Spleen (tissue), 7 donors: ENCODE data around the gene RAD54L2.

Source experiments
- POLR2A ChIP-seq, 3 donors: fragments of 450-650 bp; IDR thresholded peaks; one replicate each; pipeline ENCODE4 v1.5.1; 2017; ENCODE audit warnings: antibody characterized with exemption in 3 of 3, mild to moderate bottlenecking in 1 of 3
- TF ChIP-seq, protein P1 (sequence below), 11 experiments: fragments of 200-600 bp in 7 of 11; fragments of 450-650 bp in 4 of 11; sonication (generic) in 4 of 11; IDR thresholded peaks in 8 of 11; conservative IDR thresholded peaks in 3 of 11; 1 replicate in 7 of 11; 2 replicates in 4 of 11; pipeline versions ENCODE4 v1.4.0 to v1.8.0; 2016 to 2021; ENCODE audit warnings: antibody characterized with exemption in 11 of 11, inconsistent platforms in 4 of 11, mild to moderate bottlenecking in 1 of 11
- donor health status: DM: no; HTN: no; CAD: no; lungs with moderate emphysema.
- donor health status: DM: no; HTN: no; CAD: no.
- donor health status: DM: no; HTN: no; CAD: no.

DNA sequence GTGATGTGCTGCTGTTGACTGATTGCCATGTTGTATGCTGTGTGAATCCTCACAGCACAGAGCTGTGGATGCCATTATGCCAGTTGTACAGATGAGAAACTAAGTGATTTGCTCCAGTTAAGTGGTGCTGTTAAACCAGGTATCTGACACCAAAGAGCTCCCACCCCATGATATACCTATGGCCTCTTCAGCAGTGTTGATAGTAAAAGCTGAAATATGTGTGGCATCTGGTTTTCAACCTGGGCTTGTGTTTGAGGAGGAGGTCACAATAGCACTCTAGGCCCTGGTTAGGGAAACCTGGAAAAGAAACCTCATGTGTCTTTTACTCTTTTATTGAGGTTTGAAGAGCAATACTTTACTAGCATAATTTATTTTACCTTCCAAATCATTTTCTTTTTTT lies 21.4 kb downstream of the RAD54L2 start:
- TF ChIP-seq, protein P1, sequence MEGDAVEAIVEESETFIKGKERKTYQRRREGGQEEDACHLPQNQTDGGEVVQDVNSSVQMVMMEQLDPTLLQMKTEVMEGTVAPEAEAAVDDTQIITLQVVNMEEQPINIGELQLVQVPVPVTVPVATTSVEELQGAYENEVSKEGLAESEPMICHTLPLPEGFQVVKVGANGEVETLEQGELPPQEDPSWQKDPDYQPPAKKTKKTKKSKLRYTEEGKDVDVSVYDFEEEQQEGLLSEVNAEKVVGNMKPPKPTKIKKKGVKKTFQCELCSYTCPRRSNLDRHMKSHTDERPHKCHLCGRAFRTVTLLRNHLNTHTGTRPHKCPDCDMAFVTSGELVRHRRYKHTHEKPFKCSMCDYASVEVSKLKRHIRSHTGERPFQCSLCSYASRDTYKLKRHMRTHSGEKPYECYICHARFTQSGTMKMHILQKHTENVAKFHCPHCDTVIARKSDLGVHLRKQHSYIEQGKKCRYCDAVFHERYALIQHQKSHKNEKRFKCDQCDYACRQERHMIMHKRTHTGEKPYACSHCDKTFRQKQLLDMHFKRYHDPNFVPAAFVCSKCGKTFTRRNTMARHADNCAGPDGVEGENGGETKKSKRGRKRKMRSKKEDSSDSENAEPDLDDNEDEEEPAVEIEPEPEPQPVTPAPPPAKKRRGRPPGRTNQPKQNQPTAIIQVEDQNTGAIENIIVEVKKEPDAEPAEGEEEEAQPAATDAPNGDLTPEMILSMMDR (IDR thresholded peaks at IDR 0.05 in 8 of 11, conservative IDR thresholded peaks at IDR 0.05 in 3 of 11) = no peak
- TF ChIP-seq POLR2A (IDR thresholded peaks at IDR 0.05) = no peak
